Stimulated activated CD8-positive, alpha-beta memory T cell treated with anti-CD3 and anti-CD28 coated beads, Interleukin-12 subunit alpha, Interleukin-12 subunit beta, amount 100 ng/mL, for 24 hours (primary cell): ENCODE results near the gene PMM1.
"Not testable (repeated sequence)": the region's sequence is repeated elsewhere in the genome, so short reads cannot be mapped to it uniquely, and the experiment has no call there.

Experiments
- DNase-seq: peaks from one replicate; pipeline ENCODE4 v3.0.0-alpha.2; 2020; ENCODE audit errors: extremely low read depth

The PMM1 gene

DNA sequence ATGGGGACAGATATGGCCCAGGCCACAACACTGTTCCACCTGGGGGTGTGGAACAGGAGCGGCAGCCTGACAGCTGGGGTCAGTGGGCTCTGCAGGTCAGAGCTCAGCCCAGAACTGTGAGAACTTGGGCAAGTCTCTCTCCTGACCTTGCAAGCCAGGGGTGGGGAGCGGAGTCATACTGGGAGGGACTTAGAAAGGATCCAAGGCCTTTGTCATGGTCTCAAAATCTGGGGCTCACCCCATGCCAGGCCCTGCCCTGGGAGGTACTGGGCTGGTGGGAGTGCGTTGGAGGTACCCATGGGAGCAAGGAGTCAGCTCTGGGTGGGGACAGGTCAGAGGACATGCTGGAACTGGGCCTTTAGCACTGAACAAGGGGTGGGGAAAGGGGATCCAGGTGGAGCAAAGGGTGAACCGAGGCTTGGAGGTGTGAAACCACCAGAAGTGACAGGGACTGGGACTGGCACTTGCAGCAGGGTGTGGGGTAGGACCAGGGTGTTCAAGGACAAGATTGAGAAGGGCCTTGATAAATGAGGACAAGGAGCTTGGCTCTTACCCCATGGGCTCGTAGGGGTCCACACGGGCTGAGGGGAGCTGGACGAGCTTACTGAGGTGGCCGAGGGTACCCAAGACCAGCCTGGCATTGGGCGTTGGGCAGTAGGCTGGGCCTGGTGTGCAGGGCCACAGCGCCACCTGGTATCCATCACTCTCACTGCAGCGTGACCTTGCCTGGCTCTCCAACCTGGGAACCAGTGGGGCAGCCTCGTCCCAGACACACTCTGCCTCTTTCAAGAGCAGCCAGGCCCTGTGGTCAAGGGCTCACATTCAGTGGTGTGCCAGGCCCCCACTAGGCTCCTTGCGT is 7.4 kb upstream of the PMM1 start:
- no peak for DNase-seq

DNA sequence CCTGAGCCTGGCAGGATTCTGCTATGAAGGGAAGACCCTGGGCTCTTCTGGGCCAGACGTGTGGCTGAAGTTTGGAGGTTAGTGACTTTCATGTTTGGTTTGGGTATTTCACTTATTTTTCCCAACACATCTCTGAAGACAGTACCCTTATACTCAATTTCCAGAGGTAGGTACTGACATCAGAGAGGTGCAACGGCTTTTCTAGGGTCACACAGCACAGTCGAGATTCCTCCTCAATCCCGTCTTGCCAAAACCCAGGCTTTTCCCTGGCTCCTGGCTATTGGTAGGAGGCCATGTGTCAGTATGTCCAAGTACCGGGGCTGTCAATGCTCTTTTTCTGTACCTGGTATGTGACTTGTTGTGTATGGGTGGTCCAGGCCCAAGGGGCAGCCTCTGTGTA is 6.1 kb upstream of the PMM1 start:
- DNase-seq = no peak

DNA sequence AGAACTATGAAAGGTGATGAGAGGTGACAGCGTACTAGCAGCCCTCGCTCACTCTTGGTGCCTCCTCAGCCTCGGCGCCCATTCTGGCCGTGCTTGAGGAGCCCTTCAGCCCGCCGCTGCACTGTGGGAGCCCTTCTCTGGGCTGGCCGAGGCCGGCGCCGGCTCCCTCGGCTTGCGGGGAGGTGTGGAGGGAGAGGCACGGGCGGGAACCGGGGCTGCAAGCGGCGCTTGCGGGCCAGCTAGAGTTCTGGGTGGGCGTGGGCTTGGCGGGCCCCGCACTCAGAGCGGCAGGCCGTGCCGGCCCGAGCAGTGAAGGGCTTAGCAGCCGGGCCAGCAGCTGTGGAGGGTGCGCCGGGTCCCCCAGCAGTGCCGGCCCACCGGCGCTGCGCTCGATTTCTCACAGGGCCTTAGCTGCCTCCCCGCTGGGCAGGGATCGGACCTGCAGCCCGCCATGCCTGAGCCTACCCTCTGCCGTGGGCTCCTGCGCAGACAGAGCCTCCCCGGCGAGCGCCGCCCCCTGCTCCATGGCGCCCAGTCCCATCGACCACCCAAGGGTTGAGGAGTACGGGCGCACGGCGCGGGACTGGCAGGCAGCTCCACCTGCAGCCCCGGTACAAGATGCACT is 3.8 kb upstream of the PMM1 start:
- DNase-seq = not testable (repeated sequence)

DNA sequence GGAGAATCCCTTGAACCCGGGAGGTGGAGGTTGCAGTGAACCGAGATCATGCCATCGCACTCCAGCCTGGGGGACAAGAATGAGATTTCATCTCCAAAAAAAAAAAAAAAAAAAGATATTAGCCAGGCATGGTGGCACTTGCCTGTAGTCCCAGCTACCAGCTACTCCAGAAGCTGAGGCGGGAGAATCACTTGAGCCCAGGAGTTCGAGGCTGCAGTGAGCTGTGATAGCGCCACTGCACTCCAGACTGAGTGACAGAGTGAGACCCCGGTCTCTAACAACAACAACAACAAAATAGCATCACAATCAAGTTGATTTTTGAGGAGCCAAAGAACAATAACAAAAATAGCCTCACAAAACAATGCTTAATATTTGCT is 2.3 kb downstream of the PMM1 start:
- no peak for DNase-seq

DNA sequence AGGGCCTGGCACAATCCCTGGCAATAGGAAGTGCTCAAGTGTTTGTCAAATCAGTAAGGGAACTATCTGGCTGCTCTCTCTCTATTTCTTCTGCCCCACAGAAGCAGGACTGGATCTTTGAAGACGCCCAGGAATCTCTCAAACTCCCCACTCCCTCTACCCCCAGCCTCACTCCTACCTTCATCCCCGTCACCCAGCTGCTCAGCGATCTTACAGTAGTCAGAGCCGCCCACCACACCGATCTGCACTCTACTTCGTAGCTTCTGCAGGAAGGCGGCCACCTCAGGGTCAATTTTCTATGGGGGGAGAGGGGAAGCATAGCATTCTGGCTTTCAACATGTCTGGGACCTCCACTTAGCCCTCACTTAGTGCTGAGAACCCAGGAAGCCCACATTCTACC is 3.7 kb downstream of the PMM1 start:
- no peak for DNase-seq

DNA sequence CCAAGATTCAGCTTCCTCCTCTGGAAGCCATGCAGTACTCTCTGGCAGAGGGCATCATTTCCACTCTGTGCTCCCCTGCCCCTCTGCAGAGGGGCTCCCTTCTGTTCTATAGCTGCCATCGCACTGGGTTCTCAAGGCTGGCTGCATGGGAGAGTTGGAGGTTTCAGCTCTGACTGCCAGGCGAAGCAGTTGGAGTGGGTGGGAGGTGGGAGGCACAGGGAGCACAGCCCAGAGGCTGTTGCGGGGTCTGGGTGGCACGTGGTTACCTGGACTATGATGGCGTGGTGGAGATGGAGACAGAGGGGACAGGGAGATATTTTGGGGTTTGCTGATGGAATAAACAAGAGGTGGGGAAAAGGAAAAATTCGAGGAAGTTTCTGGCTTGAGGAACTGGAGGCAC is 4.8 kb downstream of the PMM1 start:
- DNase-seq = no peak

DNA sequence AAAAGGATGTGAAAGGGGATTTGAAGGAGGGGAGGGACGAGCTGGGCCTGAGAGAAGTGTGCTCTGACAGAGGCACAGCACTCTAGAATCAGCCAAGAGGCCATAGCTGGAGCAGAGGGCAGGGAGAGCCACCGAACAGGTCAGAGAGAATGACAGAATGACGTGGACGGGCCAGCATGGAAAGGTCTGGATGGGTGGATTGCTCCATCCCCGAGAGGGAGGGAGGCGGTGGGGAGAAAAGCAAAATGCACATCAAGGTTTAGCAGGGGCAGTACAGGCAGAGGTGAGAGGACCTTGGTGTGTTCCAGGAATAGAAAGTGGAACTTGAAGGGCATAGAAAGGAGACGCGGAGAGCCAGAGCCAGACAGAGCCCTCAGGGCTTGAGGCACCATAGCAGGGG is 6.9 kb downstream of the PMM1 start:
- DNase-seq = no peak

DNA sequence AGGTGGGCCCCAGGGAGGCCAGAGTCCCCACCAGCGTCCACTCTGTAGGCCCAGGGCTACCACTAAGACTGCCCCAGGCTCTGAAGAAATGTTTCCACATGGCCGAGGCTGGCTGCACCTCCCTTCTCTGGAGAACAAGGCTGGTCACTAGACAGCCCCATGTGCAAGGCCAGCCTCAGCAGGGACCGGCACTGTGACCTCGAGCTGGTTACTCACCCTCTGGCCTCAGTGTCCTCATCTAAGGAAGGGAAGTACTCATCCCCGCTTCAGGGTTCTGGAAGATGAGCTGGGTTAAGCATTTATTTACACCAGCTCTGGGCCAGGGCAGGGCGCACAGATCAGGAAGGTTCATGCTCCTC is 9.7 kb downstream of the PMM1 start:
- DNase-seq = no peak

DNA sequence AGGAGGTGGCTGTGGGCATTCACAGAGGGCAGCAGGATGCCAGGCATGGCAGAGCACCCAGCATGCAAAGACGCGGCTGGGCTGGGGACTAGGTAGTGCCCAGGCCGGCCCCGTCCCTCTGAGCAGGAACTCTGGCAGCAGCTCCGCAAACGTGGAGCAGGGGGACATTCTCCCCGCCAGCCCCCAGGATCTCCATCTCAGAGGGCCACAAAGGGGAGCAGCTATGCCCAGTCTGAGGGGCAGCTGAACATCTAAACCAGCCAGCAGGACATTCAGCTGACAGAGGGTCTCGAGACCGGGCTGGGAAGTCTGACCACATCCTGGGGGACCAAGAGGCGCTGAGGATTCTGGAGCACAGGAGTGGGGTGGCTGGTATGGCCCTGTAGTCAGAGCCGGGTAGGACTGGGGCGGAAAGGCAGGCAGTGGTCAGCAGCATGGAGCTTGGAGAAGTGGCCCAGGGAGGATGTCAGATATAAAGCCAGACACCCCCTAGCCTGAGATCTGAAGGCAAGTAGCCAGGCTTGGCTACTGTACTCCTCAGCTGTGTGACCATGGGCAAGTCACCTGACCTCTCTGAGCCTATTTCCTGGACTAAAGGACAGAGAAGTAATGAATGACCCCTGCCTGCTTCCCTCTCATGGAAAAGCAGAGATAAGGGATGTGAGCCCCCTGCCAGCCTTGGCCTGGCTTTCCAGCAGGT is 10.2 kb downstream of the PMM1 start:
- no peak for DNase-seq

DNA sequence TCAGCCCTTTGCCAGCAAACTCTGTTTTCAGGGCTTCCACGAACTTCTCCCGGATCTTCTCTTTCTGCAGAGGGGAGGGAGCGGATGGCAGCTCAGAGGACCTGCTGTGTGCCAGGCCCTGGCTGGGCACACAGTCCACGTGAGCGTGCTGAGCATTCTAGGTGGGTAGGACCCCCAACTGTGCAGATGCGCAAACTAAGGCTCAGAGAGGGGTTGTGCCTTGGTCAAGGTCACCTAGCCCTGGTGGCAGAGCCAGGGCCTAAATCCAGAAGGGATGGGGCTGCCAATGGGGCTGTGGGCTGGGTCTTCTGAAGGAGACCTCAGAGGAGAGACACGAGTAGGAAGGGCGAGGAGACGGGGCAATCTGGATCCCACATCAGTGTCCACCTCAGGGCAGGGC is 10.8 kb downstream of the PMM1 start:
- no peak for DNase-seq

DNA sequence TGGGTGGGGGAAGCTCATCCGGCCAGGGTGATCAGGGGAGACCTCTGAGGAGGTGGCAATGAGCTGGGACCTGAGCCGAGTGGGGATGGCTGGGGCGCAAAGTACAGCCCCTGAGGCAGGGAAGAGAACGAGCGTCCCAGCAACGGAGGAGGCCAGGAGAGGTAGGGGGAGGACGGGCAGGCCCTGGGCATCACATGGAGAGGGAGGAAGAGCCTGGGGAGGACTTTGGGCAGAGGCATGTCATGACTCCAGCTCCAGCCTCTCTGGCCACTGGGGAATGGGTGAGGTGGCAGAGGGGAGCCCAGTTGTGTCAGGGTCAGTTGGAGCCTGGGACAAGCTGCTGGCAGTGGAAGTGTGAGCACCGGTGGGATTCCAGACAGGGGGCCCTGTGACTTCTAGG is 11.5 kb downstream of the PMM1 start:
- no peak for DNase-seq

DNA sequence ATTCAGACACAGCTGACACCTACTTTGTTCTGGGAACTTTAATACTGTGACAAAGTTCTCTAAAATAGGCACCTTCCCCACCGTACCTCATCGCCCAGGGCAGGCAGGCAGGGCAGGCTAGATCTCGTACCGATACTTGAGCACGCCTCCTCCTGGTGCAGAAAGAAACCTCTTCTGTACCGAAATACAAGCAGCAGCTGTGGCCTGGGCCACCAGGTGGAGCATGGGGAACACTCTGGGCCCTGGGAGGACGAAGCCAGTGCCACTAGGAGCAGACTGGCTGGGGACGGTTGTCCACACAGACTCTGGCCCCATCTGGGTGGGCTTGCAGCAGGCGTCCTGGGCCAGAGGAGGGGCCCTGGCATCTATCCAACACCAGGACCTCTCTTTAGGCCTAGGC is 12.8 kb downstream of the PMM1 start:
- no peak for DNase-seq

DNA sequence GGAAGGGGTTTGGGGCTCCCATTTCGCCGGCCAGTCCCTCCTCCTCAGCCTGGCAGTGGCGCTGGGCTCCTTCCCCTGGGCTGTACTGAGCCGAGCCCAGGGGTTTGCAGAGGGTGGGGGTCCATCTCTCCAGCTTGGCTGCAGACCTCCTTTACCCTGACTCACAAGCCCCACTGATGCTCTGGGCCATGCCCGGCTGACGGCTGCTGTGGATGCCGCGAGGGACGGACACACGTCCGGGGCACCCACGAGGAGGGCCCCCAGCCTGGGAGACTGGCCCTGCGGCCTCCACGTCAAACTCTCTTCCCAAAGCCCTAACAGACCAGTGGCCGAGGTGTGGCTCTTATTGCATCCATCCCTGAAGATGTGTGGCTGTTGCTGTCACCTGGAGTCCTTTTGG is 14.1 kb downstream of the PMM1 start:
- DNase-seq = no peak

DNA sequence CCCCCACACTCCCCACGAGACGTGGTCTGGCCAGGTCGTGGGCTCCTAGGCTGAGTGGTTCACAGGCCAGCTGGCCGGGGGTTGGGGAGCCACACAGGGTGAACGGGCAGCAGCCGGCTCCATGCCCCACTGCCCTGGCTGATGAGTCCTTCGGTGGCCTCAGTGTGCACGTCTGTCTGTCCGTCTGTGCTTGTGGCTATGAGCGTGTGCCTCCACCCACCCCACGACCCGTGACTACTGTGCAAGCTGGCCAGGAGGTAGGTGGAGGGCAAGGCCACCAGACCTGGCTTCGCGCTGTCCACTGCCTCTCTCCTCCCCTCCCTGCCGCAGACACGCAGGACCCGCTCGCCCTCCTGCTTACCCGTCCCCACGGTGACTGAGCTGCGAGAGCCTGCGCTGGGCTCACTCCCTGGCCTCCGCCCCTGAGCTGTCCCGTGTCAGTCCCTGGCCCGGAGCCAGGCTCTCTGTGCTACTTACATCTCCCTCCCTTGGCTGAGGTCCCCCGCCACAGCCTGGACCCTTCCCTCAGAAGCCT is 14.7 kb downstream of the PMM1 start:
- DNase-seq = no peak

DNA sequence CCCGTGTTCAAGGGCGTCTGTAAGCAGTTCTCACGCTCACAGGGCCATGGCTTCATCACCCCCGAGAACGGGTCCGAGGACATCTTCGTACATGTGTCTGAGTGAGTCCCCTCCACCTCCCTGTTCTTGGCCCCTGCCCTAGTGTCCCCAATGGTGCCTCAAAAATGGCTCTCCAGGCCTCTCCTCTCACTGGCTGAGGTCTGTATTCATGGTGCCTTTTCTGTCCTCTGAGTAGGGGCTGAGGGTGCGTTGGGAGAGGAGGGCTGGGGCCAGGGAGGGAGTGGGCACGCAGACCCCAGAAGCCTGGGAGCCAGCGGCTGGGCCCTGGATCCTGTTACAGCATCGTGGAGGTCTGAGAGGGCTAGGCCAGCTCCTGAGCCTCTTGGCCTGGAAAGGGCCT is 16.0 kb downstream of the PMM1 start:
- DNase-seq = no peak

DNA sequence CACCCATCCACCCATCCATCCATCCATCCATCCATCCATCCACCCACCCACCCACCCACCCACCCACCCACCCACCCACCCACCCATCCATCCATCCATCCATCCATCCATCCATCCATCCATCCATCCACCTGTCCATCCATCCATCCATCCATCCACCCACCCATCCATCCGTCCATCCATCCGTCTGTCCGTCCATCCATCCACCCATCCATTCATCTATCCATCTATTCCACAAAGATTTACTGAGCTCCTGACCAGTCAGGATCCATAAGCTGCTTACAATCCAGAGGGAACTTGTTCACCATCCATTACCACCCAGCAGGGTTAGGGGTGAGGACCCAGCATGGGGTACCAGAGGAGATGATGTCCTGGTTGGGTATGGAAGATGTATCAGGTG is 17.3 kb downstream of the PMM1 start:
- not testable (repeated sequence) for DNase-seq

DNA sequence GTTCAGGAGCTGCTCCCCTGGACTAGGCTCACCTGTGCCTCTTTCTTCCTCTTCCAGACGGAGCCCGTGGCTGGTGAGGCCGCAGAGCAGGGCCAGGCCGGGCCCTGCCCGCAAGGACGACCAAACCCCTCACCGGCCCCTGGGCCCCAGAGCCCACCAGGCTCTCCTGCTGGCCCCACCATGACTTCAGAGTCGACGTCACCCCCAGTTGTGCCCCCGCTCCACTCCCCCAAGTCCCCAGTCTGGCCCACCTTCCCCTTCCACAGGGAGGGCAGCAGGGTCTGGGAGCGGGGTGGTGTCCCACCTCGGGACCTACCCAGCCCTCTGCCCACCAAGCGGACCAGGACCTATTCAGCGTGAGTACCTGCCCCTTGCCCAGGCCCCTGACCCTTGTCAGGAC is 17.9 kb downstream of the PMM1 start:
- DNase-seq = no peak

DNA sequence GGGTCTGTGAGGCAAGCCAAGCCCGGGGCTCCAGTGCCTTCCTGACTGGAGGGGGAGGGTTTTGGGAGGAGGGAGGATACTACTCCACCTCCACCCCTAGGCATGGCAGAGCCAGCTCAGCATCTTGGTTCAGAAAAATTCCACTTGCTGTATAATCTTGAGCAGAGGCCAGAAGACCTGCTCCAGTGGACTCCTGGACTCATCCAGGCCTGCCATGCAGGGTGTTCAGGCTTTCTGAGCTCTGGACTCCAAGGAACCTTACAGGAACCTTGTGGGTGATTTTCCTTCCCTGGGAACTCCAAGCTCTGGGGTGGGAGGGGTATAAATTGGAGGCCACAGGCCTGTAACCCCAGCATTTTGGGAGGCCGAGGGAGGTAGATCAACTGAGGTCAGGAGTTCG is 19.4 kb downstream of the PMM1 start:
- DNase-seq = no peak

DNA sequence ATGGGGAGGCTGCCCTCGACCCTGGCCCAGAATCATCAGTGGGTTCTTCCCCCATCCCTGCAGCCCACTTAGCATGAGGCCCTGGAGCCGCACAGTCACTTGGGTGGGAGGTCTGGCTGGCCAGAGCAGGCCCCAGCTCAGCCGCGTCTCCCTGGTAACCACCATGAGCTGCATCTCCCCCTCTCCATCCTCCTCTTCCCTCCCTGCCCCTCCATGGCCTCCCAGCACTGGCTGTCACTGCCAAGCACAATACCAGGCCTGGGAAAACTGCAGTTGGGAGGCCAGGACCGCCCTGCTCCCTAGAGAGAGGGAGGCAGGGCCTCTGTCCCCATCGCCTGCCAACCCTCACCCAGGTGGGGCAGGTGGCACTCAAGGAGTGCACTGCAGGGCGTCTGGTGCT is 20.8 kb downstream of the PMM1 start:
- DNase-seq = no peak

DNA sequence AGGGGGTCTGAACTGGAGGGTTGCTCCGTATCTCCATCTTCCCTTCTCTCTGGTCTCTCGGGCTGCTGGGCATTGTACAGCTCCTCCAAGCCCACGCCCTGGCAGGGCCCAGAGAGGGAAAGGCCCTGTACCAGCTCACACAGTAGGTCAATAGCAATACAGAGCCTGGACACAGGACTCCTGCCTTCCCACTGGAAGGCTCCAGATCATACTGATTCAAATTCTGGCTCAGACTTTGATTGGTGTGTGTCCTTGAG is 22.2 kb downstream of the PMM1 start:
- no peak for DNase-seq

DNA sequence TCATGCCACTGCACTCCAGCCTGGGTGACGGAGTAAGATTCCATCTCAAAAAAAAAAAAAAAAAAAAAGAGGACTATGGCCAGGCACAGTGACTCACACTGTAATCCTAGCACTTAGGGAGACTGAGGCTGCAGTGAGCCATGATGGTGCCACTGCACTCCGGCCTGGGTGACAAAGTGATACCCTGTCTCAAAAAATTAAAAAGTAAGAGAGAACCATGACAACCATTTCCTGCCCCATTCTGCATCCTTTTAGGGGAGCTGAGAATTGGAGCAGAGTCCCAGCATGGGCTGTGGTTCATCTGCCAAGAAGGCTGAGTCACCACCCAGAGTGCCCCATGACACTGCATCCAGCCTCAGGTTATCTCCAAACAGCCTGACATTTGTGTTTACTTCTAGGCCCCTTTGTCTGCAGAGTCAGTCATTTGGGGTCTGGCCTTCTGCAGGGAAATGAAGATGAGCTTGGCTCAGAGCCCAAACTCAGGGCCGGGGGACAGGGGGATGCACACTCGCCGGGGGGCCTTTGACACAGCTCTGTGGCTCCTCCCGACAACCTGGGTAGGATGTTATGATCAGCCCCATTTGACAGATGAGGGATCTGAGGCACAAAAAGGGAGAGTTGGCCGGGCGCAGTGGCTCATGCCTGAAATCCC is 24.1 kb downstream of the PMM1 start:
- DNase-seq = no peak

DNA sequence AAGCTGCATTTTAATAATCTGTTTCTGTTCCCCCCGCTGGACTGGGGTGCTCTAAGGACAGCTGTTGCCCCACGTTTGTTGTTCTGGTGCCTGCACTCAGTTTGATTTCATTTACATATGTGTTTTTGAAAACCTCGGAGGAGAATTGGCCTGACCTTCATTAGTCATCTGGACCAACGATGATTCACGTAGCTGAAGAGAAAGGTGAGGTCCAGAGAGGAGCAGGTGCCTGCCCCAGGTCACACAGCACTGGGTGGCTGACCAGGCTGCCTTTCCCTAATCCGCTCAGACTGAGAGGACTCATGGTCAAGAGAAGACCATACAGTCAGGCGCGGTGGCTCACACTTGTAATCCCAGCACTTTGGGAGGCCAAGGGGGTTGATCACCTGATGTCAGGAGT is 25.1 kb downstream of the PMM1 start:
- no peak for DNase-seq
